HepG2 (cell line): ENCODE measurements around the gene SEC11A. TPM values are rescaled to one million over a fixed set of nuclear protein-coding genes. Genes with fewer than 3 reads are reported as not detected.

Source experiments
- ARNT2 ChIP-seq: sonication (generic); formaldehyde crosslinking; IDR thresholded peaks from 2 replicates; pipeline ENCODE4 v1.8.0; 2022; ENCODE audit warnings: mild to moderate bottlenecking, low read depth, missing genetic modification reagents, moderate library complexity
- GATA4 ChIP-seq: sonication (generic); IDR thresholded peaks from 2 replicates; pipeline ENCODE4 v1.6.1; 2016; ENCODE audit warnings: antibody characterized with exemption, low read depth, borderline replicate concordance
- GTF2F1 ChIP-seq: fragments of 150-350 bp; IDR thresholded peaks from 2 replicates; pipeline ENCODE4 v1.6.1; 2014; ENCODE audit warnings: low read length
- MYPOP ChIP-seq: sonication (generic); formaldehyde crosslinking; IDR thresholded peaks from 2 replicates; pipeline ENCODE4 v1.8.1; 2023; ENCODE audit warnings: mild to moderate bottlenecking, moderate library complexity, missing genetic modification reagents
- PAXIP1 ChIP-seq: sonication (generic); formaldehyde crosslinking; conservative IDR thresholded peaks from 2 replicates; pipeline ENCODE4 v1.4.0; 2020; ENCODE audit warnings: mild to moderate bottlenecking, missing genetic modification reagents, moderate library complexity
- SP4 ChIP-seq: sonication (generic); formaldehyde crosslinking; IDR thresholded peaks from 2 replicates; pipeline ENCODE4 v1.8.1; 2023; ENCODE audit warnings: mild to moderate bottlenecking, missing genetic modification reagents
- TAF1 ChIP-seq: sonication (generic); formaldehyde crosslinking; IDR thresholded peaks from 2 replicates; pipeline ENCODE4 v1.4.0; 2020; ENCODE audit warnings: missing genetic modification reagents
- TARDBP ChIP-seq: sonication (generic); formaldehyde crosslinking; IDR thresholded peaks from 2 replicates; pipeline ENCODE4 v1.8.0; 2022; ENCODE audit warnings: mild to moderate bottlenecking, missing genetic modification reagents
- TGIF2 ChIP-seq: IDR thresholded peaks from 2 replicates; pipeline ENCODE4 v1.6.1; 2016; ENCODE audit warnings: control low read depth, missing compliant biosample characterization
- ZFAT ChIP-seq: sonication (generic); formaldehyde crosslinking; conservative IDR thresholded peaks from 2 replicates; pipeline ENCODE4 v1.8.1; 2023; ENCODE audit warnings: missing genetic modification reagents, inconsistent platforms
- ZFX ChIP-seq: sonication (generic); formaldehyde crosslinking; IDR thresholded peaks from 2 replicates; pipeline ENCODE4 v1.4.0; 2020; ENCODE audit warnings: mild to moderate bottlenecking, low read depth, missing genetic modification reagents, moderate library complexity
- ZNF33B ChIP-seq: sonication (generic); formaldehyde crosslinking; IDR thresholded peaks from 2 replicates; pipeline ENCODE4 v1.5.1; 2020; ENCODE audit warnings: mild to moderate bottlenecking, missing genetic modification reagents
- ZNF501 ChIP-seq: sonication (generic); formaldehyde crosslinking; IDR thresholded peaks from 2 replicates; pipeline ENCODE4 v1.5.1; 2020; ENCODE audit warnings: mild to moderate bottlenecking, moderate library complexity, missing genetic modification reagents
- ZNF772 ChIP-seq: sonication (generic); formaldehyde crosslinking; IDR thresholded peaks from 2 replicates; pipeline ENCODE4 v1.5.0; 2020; ENCODE audit warnings: mild to moderate bottlenecking, missing genetic modification reagents
- ZNF788 ChIP-seq: sonication (generic); formaldehyde crosslinking; IDR thresholded peaks from 2 replicates; pipeline ENCODE4 v1.5.0; 2020; ENCODE audit warnings: mild to moderate bottlenecking, missing genetic modification reagents, borderline replicate concordance
- polyA plus RNA-seq, 8 experiments: library from polyadenylated mRNA; depleted of rRNA in 3 of 8; stranded (reverse) in 7 of 8; unstranded in 1 of 8; fragments of >200 nt; fragmentation: Illumina TruSeq in 4 of 8; extraction: Trizol in 4 of 8; gene quantifications; 2 replicates each; pipeline versions ENCODE4 v1.2.1 to v1.2.3, GENCODE V29; 2011 to 2016; ENCODE audit warnings: low read depth in 4 of 8, missing spikeins in 1 of 8, mixed read lengths in 1 of 8; ENCODE audit not compliant: insufficient read depth in 1 of 8
- total RNA-seq, 5 experiments: library from RNA; depleted of rRNA; stranded (reverse); fragments of >200 nt; fragmentation: Illumina TruSeq; extraction: Trizol; gene quantifications; 2 replicates each; pipeline ENCODE4 v1.2.3, GENCODE V29; 2016; ENCODE audit warnings: low read depth in 1 of 5
- TF ChIP-seq, protein P1 (sequence below): sonication (generic); formaldehyde crosslinking; IDR thresholded peaks from 2 replicates; pipeline ENCODE4 v1.9.0; 2022; ENCODE audit warnings: missing genetic modification reagents, mild to moderate bottlenecking, borderline replicate concordance
- TF ChIP-seq, protein P2 (sequence below): sonication (generic); formaldehyde crosslinking; IDR thresholded peaks from 2 replicates; pipeline ENCODE4 v1.5.0; 2020; ENCODE audit warnings: missing genetic modification reagents, mild to moderate bottlenecking, borderline replicate concordance
- TF ChIP-seq, protein P3 (sequence below): sonication (generic); formaldehyde crosslinking; IDR thresholded peaks from 2 replicates; pipeline ENCODE4 v1.4.0; 2020; ENCODE audit warnings: mild to moderate bottlenecking, missing genetic modification reagents

Gene SEC11A
- total and polyA plus RNA-seq, 2 of the 13 experiments (the other 11 are each of a cell fraction or from before 2014, with no cell fraction given) = 141 to 230 TPM

- TF ChIP-seq GTF2F1 = no peak
- peak; percentile 76 for TF ChIP-seq ZFX
- 0 out of 2 replicates have a peak, but pooled peaks have one; percentile 46 for TF ChIP-seq TARDBP
- TF ChIP-seq, protein P1, sequence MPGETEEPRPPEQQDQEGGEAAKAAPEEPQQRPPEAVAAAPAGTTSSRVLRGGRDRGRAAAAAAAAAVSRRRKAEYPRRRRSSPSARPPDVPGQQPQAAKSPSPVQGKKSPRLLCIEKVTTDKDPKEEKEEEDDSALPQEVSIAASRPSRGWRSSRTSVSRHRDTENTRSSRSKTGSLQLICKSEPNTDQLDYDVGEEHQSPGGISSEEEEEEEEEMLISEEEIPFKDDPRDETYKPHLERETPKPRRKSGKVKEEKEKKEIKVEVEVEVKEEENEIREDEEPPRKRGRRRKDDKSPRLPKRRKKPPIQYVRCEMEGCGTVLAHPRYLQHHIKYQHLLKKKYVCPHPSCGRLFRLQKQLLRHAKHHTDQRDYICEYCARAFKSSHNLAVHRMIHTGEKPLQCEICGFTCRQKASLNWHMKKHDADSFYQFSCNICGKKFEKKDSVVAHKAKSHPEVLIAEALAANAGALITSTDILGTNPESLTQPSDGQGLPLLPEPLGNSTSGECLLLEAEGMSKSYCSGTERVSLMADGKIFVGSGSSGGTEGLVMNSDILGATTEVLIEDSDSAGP = 0 out of 2 replicates have a peak, but pooled peaks have one; percentile 28
- no peak; the same call in 1 of the 2 replicates for TF ChIP-seq SP4 (CRISPR knock-in tag)
- TF ChIP-seq, protein P2, sequence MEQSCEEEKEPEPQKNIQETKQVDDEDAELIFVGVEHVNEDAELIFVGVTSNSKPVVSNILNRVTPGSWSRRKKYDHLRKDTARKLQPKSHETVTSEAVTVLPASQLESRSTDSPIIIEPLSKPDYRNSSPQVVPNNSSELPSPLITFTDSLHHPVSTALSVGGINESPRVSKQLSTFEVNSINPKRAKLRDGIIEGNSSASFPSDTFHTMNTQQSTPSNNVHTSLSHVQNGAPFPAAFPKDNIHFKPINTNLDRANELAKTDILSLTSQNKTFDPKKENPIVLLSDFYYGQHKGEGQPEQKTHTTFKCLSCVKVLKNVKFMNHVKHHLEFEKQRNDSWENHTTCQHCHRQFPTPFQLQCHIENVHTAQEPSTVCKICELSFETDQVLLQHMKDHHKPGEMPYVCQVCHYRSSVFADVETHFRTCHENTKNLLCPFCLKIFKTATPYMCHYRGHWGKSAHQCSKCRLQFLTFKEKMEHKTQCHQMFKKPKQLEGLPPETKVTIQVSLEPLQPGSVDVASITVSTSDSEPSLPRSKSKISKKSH (CRISPR knock-in tag) = 0 out of 2 replicates have a peak, but pooled peaks have one; percentile 14
- TF ChIP-seq ZNF772 (CRISPR knock-in tag) = 0 out of 2 replicates have a peak, but pooled peaks have one; percentile 34
- TF ChIP-seq, protein P3, sequence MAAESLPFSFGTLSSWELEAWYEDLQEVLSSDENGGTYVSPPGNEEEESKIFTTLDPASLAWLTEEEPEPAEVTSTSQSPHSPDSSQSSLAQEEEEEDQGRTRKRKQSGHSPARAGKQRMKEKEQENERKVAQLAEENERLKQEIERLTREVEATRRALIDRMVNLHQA (CRISPR knock-in tag) = no peak
- TF ChIP-seq GATA4 = no peak
- peak; percentile 37; the same call in 1 of the 2 replicates for TF ChIP-seq TAF1
- TF ChIP-seq ARNT2 = 0 out of 2 replicates have a peak, but pooled peaks have one; percentile 23
- no peak for TF ChIP-seq ZFAT (CRISPR knock-in tag)
- TF ChIP-seq TGIF2 (CRISPR knock-in tag) = peak; percentile 49; the same call in 1 of the 2 replicates
- TF ChIP-seq MYPOP = peak; percentile 42; the same call in 1 of the 2 replicates
- no peak for TF ChIP-seq ZNF33B (CRISPR knock-in tag)
- peak; percentile 51; the same call in 1 of the 2 replicates for TF ChIP-seq ZNF788 (CRISPR knock-in tag)
- peak; percentile 48; the same call in 1 of the 2 replicates for TF ChIP-seq ZNF501
- TF ChIP-seq PAXIP1 (CRISPR knock-in tag) = 0 out of 2 replicates have a peak, but pooled peaks have one; percentile 11
Measured at GRCh38 chr15:84749111-84749991, 33.4 kb upstream of the SEC11A start (continued).
